Activated naive CD4-positive, alpha-beta T cell treated with anti-CD3 and anti-CD28 coated beads for 36 hours (primary cell): Measurements from ENCODE around the gene WDFY2. TPM values are rescaled to one million over a fixed set of nuclear protein-coding genes. Genes with fewer than 3 reads are reported as not detected.

Experiments used
- CTCF ChIA-PET: fragments of 350-600 bp; sonication (Branson Sonifier 250); formaldehyde crosslinking; loops from one replicate; lab custom pipeline; 2021; ENCODE audit warnings: antibody characterized with exemption; lab: Charles Lee
- DNase-seq: peaks from one replicate; pipeline ENCODE4 v3.0.0-alpha.2; 2020
- H3K27ac Mint-ChIP-seq: one replicate; pipeline ENCODE4 v1.8.0; 2021; ENCODE audit warnings: mild to moderate bottlenecking, mixed read lengths
- H3K27me3 Mint-ChIP-seq: one replicate; pipeline ENCODE4 v1.8.0; 2021; ENCODE audit warnings: low read depth, mixed read lengths
- H3K36me3 Mint-ChIP-seq: one replicate; pipeline ENCODE4 v1.8.0; 2021; ENCODE audit warnings: low read depth, mixed read lengths
- H3K4me1 Mint-ChIP-seq: one replicate; pipeline ENCODE4 v1.8.0; 2021; ENCODE audit warnings: low read depth, mixed read lengths
- H3K4me3 Mint-ChIP-seq: one replicate; pipeline ENCODE4 v1.8.0; 2021; ENCODE audit warnings: mild to moderate bottlenecking, moderate library complexity, mixed read lengths
- H3K9me3 Mint-ChIP-seq: one replicate; pipeline ENCODE4 v1.8.0; 2021; ENCODE audit warnings: mixed read lengths
- intact Hi-C: fragments of 100-400 bp; cut with micrococcal nuclease; formaldehyde crosslinking; loops from one replicate; pipeline ENCODE4 v1.15.1; 2023
- microRNA-seq: library from miRNA; unstranded; fragments of <30 nt; microRNA quantifications from one replicate; pipeline ENCODE4 v1.2.0, GENCODE V29; 2022; ENCODE audit warnings: borderline microRNAs expressed, borderline replicate concordance
- total RNA-seq, 2 experiments: library from RNA; stranded (reverse); gene quantifications; one replicate each; pipeline ENCODE4 v1.2.3, GENCODE V29; 2021

The WDFY2 gene
- total RNA-seq, 2 experiments from 2014 or later: 8.3 to 11.3 TPM

DNA sequence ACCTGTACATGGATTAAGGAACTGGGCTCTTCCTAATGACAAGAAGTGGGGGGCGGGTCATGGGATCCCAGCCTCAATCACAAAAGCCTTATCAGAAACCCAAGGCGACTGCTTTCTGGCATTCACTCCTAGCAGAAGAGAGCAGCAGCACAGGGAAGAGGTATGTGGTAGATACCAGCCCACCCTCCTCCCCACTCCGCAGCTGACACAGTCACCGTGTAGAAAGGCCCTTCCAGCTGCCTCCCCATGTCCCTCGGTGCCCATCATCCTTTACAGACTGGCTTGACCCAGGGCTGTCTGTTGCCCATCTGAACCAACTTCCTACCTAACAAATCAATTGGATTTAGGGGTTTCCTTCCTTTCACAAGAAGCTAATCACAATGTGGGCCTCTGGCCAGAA, 222.8 kb downstream of the WDFY2 start:
- no peak for DNase-seq
- intact Hi-C loops: no loop called here
- no peak overlapping the region for H3K4me3 Mint-ChIP-seq
- H3K36me3 Mint-ChIP-seq: peaks cover 17% of the 10 kb centered on the region
- no peak overlapping the region for H3K27ac Mint-ChIP-seq
- H3K27me3 Mint-ChIP-seq: no peaks in the 10 kb centered on the region
- CTCF ChIA-PET: interaction anchor here (1.8 to 3.4 kb wide), 4 partner anchors 8 to 25 kb away, joined by 6 to 44 read pairs (median 12); no protein-coding TSS in a partner anchor
- H3K4me1 Mint-ChIP-seq: peaks cover 59% of the 10 kb centered on the region
- no peaks in the 10 kb centered on the region for H3K9me3 Mint-ChIP-seq

DNA sequence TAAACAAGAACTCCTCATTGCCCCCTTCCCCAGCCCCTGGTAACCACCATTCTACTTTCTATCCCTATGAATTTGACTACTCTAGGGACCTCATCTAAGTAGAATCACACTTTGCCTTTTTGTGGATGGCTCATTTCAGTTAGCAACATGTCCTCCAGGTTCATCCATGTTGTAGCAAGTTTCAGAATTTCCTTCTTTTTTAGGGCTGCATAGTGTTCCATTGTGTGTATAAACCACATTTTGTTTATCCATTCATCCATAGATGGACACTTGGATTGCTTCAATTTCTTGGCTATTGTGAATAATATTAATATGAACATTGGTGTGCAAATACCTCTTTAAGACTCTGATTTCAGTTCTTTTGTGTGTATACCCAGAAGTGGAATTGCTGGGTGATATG, 224.5 kb downstream of the WDFY2 start:
- no peaks in the 10 kb centered on the region for H3K9me3 Mint-ChIP-seq
- peaks cover 17% of the 10 kb centered on the region for H3K36me3 Mint-ChIP-seq
- DNase-seq: no peak
- H3K27me3 Mint-ChIP-seq: no peaks in the 10 kb centered on the region
- peaks cover 60% of the 10 kb centered on the region for H3K4me1 Mint-ChIP-seq
- CTCF ChIA-PET: interaction anchor here (1.0 to 2.6 kb wide), 2 partner anchors 23 to 36 kb away, joined by 3 to 16 read pairs; partner anchors contain the start of gene TMEM272
- H3K27ac Mint-ChIP-seq: no peak overlapping the region
- no peak overlapping the region for H3K4me3 Mint-ChIP-seq
- intact Hi-C loops: no loop called here

DNA sequence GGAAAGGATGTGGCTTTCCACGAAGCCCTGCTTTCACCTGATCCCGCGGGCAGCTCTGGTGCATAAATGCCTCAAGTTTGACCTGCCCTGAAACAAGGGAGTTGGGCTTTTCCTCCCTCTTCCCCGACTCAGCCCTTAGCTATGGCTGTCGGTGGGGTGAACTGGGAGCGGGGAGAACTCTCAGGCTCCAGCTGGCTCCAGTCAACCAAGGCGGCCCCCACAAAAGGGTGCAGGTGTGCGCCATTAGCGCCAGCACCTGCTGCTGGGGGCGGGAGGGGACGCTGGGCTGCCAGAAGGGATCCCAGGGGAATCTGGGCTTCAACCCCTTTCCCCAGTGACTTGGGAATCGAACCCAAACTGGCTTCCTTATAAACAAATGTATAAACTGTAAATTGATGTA, 226.8 kb downstream of the WDFY2 start:
- H3K27ac Mint-ChIP-seq: peak overlapping the region; percentile 65
- H3K4me1 Mint-ChIP-seq: peaks cover 65% of the 10 kb centered on the region
- H3K9me3 Mint-ChIP-seq: no peaks in the 10 kb centered on the region
- CTCF ChIA-PET: interaction anchor here (0.7 to 2.3 kb wide), 7 partner anchors 9 to 369 kb away, joined by 3 to 14 read pairs (median 4); no protein-coding TSS in a partner anchor
- intact Hi-C loops: no loop called here
- no peak overlapping the region for H3K4me3 Mint-ChIP-seq
- peaks cover 12% of the 10 kb centered on the region for H3K36me3 Mint-ChIP-seq
- H3K27me3 Mint-ChIP-seq: no peaks in the 10 kb centered on the region
- DNase-seq: no peak

DNA sequence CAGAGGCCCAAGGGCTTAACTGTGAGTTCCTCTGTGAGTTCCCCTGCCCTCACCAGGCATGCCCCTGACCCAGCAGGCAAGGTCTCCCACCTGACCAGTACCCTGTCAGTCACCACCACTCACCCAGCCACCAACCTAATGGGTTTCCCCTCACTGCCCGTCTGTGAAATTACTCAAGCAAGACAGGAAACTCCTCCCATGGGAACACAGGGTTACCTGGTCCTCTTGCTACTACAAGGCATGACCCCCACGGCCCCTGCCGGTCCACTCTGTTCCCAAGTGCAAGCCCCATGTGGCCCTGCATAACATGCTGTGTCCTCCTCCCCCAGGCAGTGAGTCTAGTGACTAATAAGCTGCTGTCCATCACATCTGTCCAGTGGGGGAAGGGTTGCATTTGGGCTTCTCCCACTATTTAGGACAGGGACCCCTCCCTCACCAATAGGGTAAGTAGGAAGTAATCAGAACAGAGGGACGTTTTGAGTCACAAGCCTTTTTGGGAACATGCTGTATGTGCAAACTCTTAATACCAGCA, 227.7 kb downstream of the WDFY2 start:
- Mint-ChIP-seq H3K4me3 (peak overlapping the region; percentile 17), H3K27ac (peak overlapping the region; percentile 68), H3K9me3 (no peaks in the 10 kb centered on the region), H3K4me1 (peaks cover 66% of the 10 kb centered on the region), H3K27me3 (no peaks in the 10 kb centered on the region), H3K36me3 (peaks cover 12% of the 10 kb centered on the region)
- CTCF ChIA-PET: interaction anchor here (1.0 to 5.0 kb wide), 8 partner anchors 15 to 687 kb away, joined by 3 to 176 read pairs (median 36); partner anchors contain the start of genes NEK5 and TMEM272
- DNase-seq: peak; percentile 67
- intact Hi-C loops: loop anchor here (1.0 kb wide), 1 partner anchor 8 kb away; the partner anchor contains the start of gene DHRS12

DNA sequence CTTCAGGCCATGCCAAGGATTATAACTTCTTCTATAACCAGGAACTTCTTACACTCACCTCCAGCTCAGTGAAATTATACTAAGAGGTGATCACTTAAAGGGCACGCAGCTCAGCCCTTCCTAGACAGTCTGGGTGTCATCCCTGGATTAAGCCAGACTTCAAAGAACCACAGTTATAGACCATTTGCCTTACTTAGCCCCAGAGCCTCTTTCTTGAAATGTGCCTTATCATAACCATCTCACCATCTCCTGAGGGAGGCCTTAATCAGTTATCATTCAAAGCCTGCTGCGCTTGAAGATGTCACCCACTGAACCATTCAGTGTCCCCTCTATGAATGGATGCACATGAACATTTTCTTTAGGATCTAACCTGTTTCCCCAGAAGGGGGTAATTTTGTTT, 229.8 kb downstream of the WDFY2 start:
- H3K27ac Mint-ChIP-seq: peak overlapping the region; percentile 10
- intact Hi-C loops: no loop called here
- no peak overlapping the region for H3K4me3 Mint-ChIP-seq
- no peaks in the 10 kb centered on the region for H3K9me3 Mint-ChIP-seq
- peaks cover 7% of the 10 kb centered on the region for H3K36me3 Mint-ChIP-seq
- DNase-seq: no peak
- CTCF ChIA-PET: interaction anchor here (0.6 to 5.0 kb wide), 21 partner anchors 8 to 671 kb away, joined by 3 to 176 read pairs (median 7); partner anchors contain the start of genes ALG11, NEK5 and TMEM272
- H3K27me3 Mint-ChIP-seq: no peaks in the 10 kb centered on the region
- H3K4me1 Mint-ChIP-seq: peaks cover 79% of the 10 kb centered on the region

- intact Hi-C loops: loop anchor here (1.0 kb wide), 5 partner anchors 10 to 312 kb away; no protein-coding TSS in a partner anchor
- H3K9me3 Mint-ChIP-seq: no peaks in the 10 kb centered on the region
- DNase-seq: peak; percentile 89
- H3K4me3 Mint-ChIP-seq: peak overlapping the region; percentile 62
- H3K27ac Mint-ChIP-seq: peak overlapping the region; percentile 87
- peaks cover 86% of the 10 kb centered on the region for H3K4me1 Mint-ChIP-seq
- CTCF ChIA-PET: interaction anchor here (0.7 to 5.0 kb wide), 34 partner anchors 8 to 1758 kb away, joined by 3 to 176 read pairs (median 4); partner anchors contain the start of genes CCDC70, NEK5 and TMEM272
- H3K27me3 Mint-ChIP-seq: no peaks in the 10 kb centered on the region
- H3K36me3 Mint-ChIP-seq: peaks cover 3% of the 10 kb centered on the region
Observed at GRCh38 chr13:51814825-51815650, 230.8 kb downstream of the WDFY2 start.

GRCh38 chr13:51815848-51816247, 231.6 kb downstream of the WDFY2 start:
- Mint-ChIP-seq H3K27ac (peak overlapping the region; percentile 87), H3K27me3 (no peaks in the 10 kb centered on the region), H3K9me3 (no peaks in the 10 kb centered on the region), H3K4me1 (peaks cover 93% of the 10 kb centered on the region), H3K36me3 (peaks cover 3% of the 10 kb centered on the region), H3K4me3 (no peak overlapping the region)
- no peak for DNase-seq
- intact Hi-C loops: loop anchor here (1.0 kb wide), 5 partner anchors 9 to 311 kb away; no protein-coding TSS in a partner anchor
- CTCF ChIA-PET: interaction anchor here (0.7 to 5.0 kb wide), 29 partner anchors 10 to 1759 kb away, joined by 3 to 176 read pairs (median 5); partner anchors contain the start of genes CCDC70, NEK5 and TMEM272

DNA sequence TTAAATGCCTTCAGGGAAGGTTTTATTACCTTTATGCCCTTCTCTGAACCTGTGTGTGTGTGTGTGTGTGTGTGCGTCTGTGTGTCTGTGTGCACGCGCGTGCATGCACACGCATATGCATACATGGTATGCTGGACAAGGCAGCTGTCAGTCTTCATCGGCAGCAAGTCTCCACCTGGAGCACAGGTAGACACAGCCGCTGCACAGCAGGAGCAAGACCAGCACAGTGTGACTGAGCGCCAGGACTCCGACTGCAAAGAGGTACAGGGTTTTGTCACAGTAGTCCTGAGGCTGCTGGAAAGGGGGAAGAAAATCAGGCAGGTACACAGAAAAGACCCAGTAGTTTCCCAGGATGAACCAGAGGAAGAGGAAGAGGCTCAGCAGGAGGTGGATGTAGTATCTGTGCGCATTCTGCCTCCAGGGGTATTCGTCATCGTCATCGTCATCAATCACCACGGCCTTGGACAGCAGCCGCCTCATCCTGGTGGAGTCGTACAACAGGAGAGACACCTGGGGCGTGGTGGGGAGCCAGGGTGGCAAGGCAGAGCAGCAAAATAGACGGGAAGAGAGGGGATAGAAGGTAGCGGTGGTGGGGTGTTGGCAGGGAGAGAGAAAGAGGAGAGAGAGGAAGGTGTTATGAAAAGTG, 232.5 kb downstream of the WDFY2 start:
- CTCF ChIA-PET: interaction anchor here (0.9 to 5.0 kb wide), 12 partner anchors 11 to 344 kb away, joined by 3 to 176 read pairs (median 34); partner anchors contain the start of genes CCDC70, NEK5 and TMEM272
- Mint-ChIP-seq H3K27ac (peak overlapping the region; percentile 20), H3K4me3 (no peak overlapping the region)

More for the DNA sequence above, 232.5 kb downstream of the WDFY2 start:
- intact Hi-C loops: no loop called here
- peaks cover 96% of the 10 kb centered on the region for H3K4me1 Mint-ChIP-seq
- no peaks in the 10 kb centered on the region for H3K9me3 Mint-ChIP-seq
- H3K36me3 Mint-ChIP-seq: peaks cover under 1% of the 10 kb centered on the region
- DNase-seq: no peak
- no peaks in the 10 kb centered on the region for H3K27me3 Mint-ChIP-seq

Small RNA genes lying within 50 kb of the gene (microRNA-seq; reads per million reads assigned to microRNA genes)
- not detected for gene MIR4703

Other genes starting within 250 kb of the WDFY2 start
- gene SERPINE3, start 244.8 kb upstream of the WDFY2 start, total RNA-seq: not detected
- 10 to 100 TPM; 40.4 to 41.0 TPM for gene INTS6, start 131.4 kb upstream of the WDFY2 start, total RNA-seq
- gene DHRS12, start 219.7 kb downstream of the WDFY2 start, total RNA-seq: 1 to 10 TPM; 4.1 to 4.9 TPM